Measurements from ENCODE around the gene REEP3.

Gene REEP3

GRCh38 chr10:63600540-63600939 is 79.3 kb downstream of the REEP3 start (continued):
- no peak for TF ChIP-seq SNAI2 (CRISPR knock-in tag; IDR thresholded peaks at IDR 0.05)
- TF ChIP-seq TCF4 (CRISPR knock-in tag; IDR thresholded peaks at IDR 0.05; ENCODE audit: borderline replicate concordance): no peak
- TF ChIP-seq ESRRG (CRISPR knock-in tag; IDR thresholded peaks at IDR 0.05): no peak
- no peak for TF ChIP-seq POU6F1 (CRISPR knock-in tag; IDR thresholded peaks at IDR 0.05; ENCODE audit: borderline replicate concordance, low read depth)
- TF ChIP-seq, protein P1, sequence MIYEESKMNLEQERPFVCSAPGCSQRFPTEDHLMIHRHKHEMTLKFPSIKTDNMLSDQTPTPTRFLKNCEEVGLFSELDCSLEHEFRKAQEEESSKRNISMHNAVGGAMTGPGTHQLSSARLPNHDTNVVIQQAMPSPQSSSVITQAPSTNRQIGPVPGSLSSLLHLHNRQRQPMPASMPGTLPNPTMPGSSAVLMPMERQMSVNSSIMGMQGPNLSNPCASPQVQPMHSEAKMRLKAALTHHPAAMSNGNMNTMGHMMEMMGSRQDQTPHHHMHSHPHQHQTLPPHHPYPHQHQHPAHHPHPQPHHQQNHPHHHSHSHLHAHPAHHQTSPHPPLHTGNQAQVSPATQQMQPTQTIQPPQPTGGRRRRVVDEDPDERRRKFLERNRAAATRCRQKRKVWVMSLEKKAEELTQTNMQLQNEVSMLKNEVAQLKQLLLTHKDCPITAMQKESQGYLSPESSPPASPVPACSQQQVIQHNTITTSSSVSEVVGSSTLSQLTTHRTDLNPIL (CRISPR knock-in tag; IDR thresholded peaks at IDR 0.05; ENCODE audit: low read depth): no peak

GRCh38 chr10:63603709-63604445 is 82.7 kb downstream of the REEP3 start:
- TF ChIP-seq ZNF565 (CRISPR knock-in tag; conservative IDR thresholded peaks at IDR 0.05; ENCODE audit: low read depth) (no peak), TSHZ2 (CRISPR knock-in tag; IDR thresholded peaks at IDR 0.05) (no peak), GLIS3 (CRISPR knock-in tag; IDR thresholded peaks at IDR 0.05) (no peak), ZNF8 (CRISPR knock-in tag; IDR thresholded peaks at IDR 0.05) (no peak)
- ATAC-seq: no peak

GRCh38 chr10:63605197-63605967 is 84.2 kb downstream of the REEP3 start:
- ATAC-seq: peak; percentile 38; the same call in 2 of the 3 replicates
- no peak for TF ChIP-seq ZNF565 (CRISPR knock-in tag; conservative IDR thresholded peaks at IDR 0.05; ENCODE audit: low read depth)
- no peak for TF ChIP-seq RARB (CRISPR knock-in tag; IDR thresholded peaks at IDR 0.05)
- TF ChIP-seq ARNTL (CRISPR knock-in tag; IDR thresholded peaks at IDR 0.05; ENCODE audit: borderline replicate concordance, low read depth): no peak
- TF ChIP-seq, protein P1 (CRISPR knock-in tag; IDR thresholded peaks at IDR 0.05; ENCODE audit: low read depth): no peak
- no peak for TF ChIP-seq TCF4 (CRISPR knock-in tag; IDR thresholded peaks at IDR 0.05; ENCODE audit: borderline replicate concordance)

DNA sequence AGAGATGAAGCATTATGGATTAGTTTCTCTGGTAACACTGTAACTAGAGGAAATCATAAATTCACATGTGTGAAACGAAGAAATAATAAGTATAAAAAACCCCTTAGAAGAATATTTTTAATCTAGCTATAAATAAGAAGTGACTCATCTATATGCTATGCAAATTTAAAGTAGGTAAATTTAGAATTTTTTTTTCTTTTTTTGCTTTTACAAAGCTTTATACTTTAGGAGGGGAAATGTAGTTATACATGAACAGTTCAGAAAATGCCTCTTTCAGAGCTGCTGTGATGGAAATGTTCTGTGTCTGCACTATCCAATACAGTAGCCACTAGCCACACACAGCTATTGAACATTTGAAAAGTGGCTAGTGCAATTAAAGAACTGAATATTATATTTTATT is 87.3 kb downstream of the REEP3 start:
- no peak for ATAC-seq

More for the DNA sequence above, 87.3 kb downstream of the REEP3 start:
- TF ChIP-seq ISL1 (CRISPR knock-in tag; IDR thresholded peaks at IDR 0.05) (no peak), ZFP3 (CRISPR knock-in tag; IDR thresholded peaks at IDR 0.05) (no peak), RARB (CRISPR knock-in tag; IDR thresholded peaks at IDR 0.05) (no peak), TSHZ2 (CRISPR knock-in tag; IDR thresholded peaks at IDR 0.05) (no peak), POU6F1 (CRISPR knock-in tag; IDR thresholded peaks at IDR 0.05; ENCODE audit: borderline replicate concordance, low read depth) (no peak), ARNTL (CRISPR knock-in tag; IDR thresholded peaks at IDR 0.05; ENCODE audit: borderline replicate concordance, low read depth) (no peak), ESRRG (CRISPR knock-in tag; IDR thresholded peaks at IDR 0.05) (no peak), CSRNP3 (CRISPR knock-in tag; IDR thresholded peaks at IDR 0.05) (no peak), OSR1 (CRISPR knock-in tag; IDR thresholded peaks at IDR 0.05) (no peak), ZC3H10 (CRISPR knock-in tag; IDR thresholded peaks at IDR 0.05) (no peak)

Data from SK-N-SH treated with all-trans-retinoic acid at 6 μM for 48 hours (cell line).